Measurements from ENCODE around the gene NEMP1. TPM values are rescaled to one million over a fixed set of nuclear protein-coding genes. Genes with fewer than 3 reads are reported as not detected.
A peak's percentile ranks its signal among the peaks of the same experiment; 100 is the strongest.

The NEMP1 gene
- total RNA-seq, 1 donor from 2014 or later = 19.7 TPM

DNA sequence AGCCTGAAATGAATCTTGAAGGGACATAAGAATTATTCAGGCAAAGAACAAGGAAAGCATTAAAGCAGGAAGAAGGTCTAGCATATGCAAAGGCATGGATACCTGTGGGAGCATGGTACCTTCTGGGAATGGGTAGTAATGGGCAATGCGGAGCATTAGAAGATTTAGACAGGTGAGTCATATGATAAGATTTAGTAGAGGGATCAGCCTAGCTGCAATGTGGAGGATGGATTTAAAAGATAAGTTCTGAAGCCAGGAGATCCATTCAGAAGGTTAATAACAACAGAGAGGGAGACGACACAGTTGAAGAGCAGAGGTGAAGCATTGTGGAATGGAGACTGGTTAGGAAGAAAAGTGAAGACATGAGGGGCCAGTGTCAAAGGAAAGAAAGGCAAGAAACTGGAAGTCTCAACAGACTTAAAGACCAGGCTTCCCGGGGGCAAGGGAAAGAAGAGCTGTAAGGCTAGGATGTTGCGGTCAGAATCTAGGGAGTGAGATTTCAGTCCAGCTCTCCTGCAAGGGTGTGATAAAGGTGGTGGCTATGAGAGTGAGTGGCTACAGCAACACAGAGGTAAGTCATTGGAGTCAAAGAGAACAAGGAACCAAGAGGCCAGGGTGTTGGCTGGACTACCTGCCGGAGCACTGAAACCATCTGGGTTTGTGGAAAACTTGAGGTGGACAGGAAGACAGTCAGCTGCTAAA, 38.1 kb upstream of the NEMP1 start:
- TF ChIP-seq, protein P1, sequence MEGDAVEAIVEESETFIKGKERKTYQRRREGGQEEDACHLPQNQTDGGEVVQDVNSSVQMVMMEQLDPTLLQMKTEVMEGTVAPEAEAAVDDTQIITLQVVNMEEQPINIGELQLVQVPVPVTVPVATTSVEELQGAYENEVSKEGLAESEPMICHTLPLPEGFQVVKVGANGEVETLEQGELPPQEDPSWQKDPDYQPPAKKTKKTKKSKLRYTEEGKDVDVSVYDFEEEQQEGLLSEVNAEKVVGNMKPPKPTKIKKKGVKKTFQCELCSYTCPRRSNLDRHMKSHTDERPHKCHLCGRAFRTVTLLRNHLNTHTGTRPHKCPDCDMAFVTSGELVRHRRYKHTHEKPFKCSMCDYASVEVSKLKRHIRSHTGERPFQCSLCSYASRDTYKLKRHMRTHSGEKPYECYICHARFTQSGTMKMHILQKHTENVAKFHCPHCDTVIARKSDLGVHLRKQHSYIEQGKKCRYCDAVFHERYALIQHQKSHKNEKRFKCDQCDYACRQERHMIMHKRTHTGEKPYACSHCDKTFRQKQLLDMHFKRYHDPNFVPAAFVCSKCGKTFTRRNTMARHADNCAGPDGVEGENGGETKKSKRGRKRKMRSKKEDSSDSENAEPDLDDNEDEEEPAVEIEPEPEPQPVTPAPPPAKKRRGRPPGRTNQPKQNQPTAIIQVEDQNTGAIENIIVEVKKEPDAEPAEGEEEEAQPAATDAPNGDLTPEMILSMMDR (IDR thresholded peaks at IDR 0.05; ENCODE audit: unreplicated experiment) = no peak
- H3K27me3 Mint-ChIP-seq (ENCODE audit: low read depth) = no peaks in the 10 kb centered on the region
- H3K4me3 Mint-ChIP-seq = no peak overlapping the region
- H3K9me3 Mint-ChIP-seq = peaks cover 2% of the 10 kb centered on the region
- H3K27ac Mint-ChIP-seq = no peak overlapping the region
- H3K36me3 Mint-ChIP-seq = no peaks in the 10 kb centered on the region
- peaks cover 16% of the 10 kb centered on the region for H3K4me1 Mint-ChIP-seq
- no peak for DNase-seq (ENCODE audit: low spot score in 2 of 2, unreplicated experiment in 2 of 2)

DNA sequence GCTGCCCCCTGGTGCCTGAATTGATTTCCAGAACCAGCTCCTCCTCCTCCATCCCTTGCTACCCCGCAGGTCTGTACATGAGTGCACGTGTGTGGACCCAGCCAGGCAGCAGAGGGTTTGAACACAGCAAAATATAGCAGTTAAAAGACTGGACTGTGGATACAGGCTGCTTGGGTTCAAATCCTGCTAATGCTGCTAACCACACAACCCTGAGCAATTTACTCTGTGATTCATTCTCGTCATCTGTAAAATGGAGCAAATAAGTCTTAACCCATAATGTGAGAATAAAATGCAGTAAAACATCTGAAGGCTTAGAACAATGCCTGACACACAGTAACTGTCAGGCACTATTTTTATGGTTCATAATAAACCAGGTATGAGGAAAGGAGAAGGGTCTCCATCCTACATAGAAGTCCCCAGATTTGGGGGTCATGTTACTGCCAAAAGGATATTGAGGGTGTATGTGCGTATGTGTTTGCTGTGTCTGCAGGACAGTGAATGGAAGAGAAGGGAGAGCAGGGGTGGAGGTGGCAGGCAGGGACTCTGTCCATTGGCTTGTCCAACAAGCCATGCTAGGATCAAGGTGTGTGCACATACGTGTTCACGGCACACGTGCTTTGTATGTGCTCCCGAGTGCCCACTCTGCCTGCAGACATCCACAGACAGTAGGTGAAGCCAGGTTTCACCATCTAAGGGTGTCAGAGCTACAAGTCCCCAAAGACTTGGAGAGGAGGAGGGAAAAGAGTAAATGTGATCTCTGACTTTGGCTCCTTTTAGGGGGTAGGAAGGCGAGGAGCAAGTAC, 34.1 kb upstream of the NEMP1 start:
- Mint-ChIP-seq H3K4me1 (peaks cover 45% of the 10 kb centered on the region), H3K4me3 (peak overlapping the region; percentile 81), H3K36me3 (no peaks in the 10 kb centered on the region), H3K9me3 (no peaks in the 10 kb centered on the region), H3K27ac (peak overlapping the region; percentile 97), H3K27me3 (ENCODE audit: low read depth) (no peaks in the 10 kb centered on the region)
- TF ChIP-seq, protein P1 (IDR thresholded peaks at IDR 0.05; ENCODE audit: unreplicated experiment) = peak; percentile 75
- no peak for DNase-seq (ENCODE audit: low spot score in 2 of 2, unreplicated experiment in 2 of 2)

DNA sequence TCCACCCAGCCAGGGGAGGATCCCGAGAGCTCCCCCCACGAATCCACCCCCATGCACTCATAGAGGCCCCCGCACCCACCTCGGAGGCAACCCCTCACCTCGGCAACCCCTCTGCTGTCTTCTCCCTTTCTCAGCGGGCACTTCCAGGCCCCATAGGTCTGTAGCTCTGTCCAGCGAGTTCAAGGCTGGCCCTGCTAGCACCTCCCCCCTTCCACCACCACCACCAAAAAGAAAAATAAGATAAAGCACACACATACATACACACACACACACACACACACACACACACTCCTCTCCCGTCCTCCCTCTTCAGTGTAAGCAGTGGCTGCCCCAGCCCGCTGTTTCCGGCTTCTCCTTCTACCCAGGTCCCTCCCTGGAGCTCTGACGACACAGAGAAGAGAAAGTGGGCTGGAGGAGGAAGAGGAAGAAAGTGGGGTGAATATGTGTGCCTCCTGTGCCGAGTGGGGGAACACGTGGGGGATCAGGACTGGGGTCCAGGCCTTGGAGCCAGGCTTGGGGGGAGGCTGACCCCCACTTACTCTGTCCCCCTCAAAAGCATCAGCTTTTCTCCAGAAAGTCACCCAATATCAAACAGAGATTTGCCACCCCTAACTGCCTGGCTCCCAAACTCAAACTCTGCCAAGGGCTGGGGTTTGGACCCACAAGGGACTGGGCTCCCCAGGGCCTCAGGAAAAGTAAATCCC, 32.6 kb upstream of the NEMP1 start, which contains the start of gene STAT6:
Gene STAT6, minus strand, starts transcription at position 332 of the 704 bp plus-strand sequence. CDS start 3,084 bp downstream, outside the sequence.
- TF ChIP-seq, protein P1 (IDR thresholded peaks at IDR 0.05; ENCODE audit: unreplicated experiment) = no peak
- peak in 1 of 2 experiments; percentile 68 for DNase-seq (ENCODE audit: low spot score in 2 of 2, unreplicated experiment in 2 of 2)
- peak within 1 kb of the TSS; percentile 81 for H3K4me3 Mint-ChIP-seq
- no peaks in the 10 kb centered on the region for H3K9me3 Mint-ChIP-seq
- H3K27me3 Mint-ChIP-seq (ENCODE audit: low read depth) = no peaks in the 10 kb centered on the region
- peaks cover 43% of the 10 kb centered on the region for H3K4me1 Mint-ChIP-seq
- peak within 1 kb of the TSS; percentile 97 for H3K27ac Mint-ChIP-seq
- H3K36me3 Mint-ChIP-seq = peaks cover 12% of the 10 kb centered on the region

DNA sequence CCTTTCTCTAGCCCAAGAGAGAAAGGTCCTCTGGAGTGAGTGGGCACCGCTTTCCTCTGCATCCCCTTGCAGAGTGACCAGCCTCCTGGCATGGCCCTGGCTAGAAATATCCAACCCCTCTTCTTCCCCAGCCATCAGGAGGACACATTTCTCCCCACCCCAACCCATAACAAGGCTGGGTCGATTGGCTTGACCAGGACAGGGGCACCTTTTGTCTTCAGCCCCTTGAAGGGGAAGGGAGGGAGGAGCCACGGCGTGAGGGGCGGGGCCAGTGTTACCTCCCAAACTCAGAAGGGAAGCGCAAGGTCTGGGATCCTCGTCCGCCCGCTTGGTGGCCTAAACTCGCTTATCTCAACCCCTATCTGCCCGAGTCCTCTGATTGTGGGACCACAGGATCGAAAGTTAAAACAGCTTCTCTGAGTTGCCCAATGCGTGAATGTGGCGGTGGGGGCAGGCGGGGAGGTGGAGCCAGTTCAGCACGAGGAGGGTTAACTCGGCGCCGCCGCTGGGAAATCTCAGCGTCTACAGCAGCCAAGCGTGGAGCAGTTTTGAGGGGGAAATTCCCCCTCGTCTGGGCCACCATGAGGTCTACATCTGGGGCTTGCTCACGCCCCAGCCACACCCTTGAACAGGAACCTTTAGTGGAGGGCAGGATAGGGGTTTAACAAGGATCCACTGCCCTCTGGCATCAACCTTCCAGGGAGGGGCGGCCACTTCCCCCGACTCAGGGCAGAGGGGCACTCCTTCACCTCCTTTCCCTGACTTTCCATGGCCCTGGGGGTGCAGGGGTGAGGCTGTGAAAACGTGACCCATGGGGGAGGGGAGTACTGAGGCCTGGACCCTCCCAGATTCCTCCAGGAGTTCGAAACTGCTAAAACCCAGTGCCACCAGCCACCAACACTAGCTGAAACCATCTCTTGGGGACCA, 31.8 kb upstream of the NEMP1 start:
- H3K4me3 Mint-ChIP-seq = peak overlapping the region; percentile 81
- peak in 1 of 2 experiments; percentile 74 for DNase-seq (ENCODE audit: low spot score in 2 of 2, unreplicated experiment in 2 of 2)

More for the DNA sequence above, 31.8 kb upstream of the NEMP1 start:
- Mint-ChIP-seq H3K27ac (peak overlapping the region; percentile 97), H3K27me3 (ENCODE audit: low read depth) (no peaks in the 10 kb centered on the region), H3K4me1 (peaks cover 40% of the 10 kb centered on the region), H3K9me3 (no peaks in the 10 kb centered on the region), H3K36me3 (peaks cover 18% of the 10 kb centered on the region)
- TF ChIP-seq, protein P1 (IDR thresholded peaks at IDR 0.05; ENCODE audit: unreplicated experiment) = no peak

Data from mesothelial cell of epicardium (in vitro differentiated cells).